Measurements from ENCODE around the gene CRYGB. TPM values are rescaled to one million over a fixed set of nuclear protein-coding genes. Genes with fewer than 3 reads are reported as not detected.

CRYGB gene
- total and polyA plus RNA-seq, 2 of the 13 experiments (the other 11 are each of a cell fraction or from before 2014, with no cell fraction given), result not detected

DNA sequence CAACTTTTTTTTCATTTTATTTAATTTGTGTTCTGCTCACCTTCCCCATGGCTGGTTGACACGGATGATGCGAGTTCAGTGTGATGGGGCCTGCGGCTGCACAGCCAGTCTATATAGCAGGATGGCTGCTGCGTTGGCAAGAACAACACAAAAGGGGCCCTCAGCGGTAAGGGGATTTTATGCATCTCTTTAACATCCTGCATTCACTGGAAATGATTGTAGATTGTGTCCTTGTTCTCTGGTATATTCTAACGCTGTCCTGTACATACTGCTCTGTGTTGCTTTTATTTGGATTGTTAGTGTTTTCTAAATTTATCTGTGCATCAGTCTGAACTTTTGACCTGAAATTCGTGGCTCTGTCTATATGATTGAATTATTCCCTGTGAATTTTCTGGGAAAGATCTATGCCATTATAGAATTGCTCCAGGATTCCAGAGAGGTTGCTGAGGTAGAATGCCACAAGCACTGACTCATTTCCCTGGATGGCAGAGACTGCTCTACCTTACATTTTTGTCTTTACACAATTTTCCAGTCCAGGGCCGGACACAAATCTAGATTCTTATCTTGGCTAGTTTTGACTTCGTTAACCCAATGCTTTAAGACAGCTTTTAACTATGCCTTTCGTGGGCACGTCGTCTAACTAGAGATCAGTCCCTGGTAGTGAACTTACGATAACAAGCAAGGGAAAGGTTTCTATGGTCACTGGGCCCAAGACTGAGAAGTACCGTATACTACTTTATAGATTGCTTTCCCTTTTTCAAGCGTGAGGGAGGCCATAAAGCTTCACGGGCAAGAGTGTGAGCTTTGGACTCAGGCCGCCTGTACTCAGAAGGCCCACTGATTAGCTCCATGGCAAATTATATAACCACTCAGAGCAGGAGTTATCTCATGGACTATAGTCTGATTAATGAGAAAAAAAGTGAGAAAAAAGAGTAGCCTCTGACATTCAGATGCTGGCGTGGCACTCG is 15.9 kb downstream of the CRYGB start, which contains the start of gene CRYGC (continued):
- TF ChIP-seq DMTF1 (CRISPR knock-in tag; IDR thresholded peaks at IDR 0.05), result no peak
- TF ChIP-seq ZNF256 (CRISPR knock-in tag; conservative IDR thresholded peaks at IDR 0.05), result no peak
- no peak for TF ChIP-seq DPF2 (CRISPR knock-in tag; IDR thresholded peaks at IDR 0.05; ENCODE audit: borderline replicate concordance, low read depth)
- 0 out of 2 replicates have a peak, but pooled peaks have one; percentile 26 for TF ChIP-seq FOXO1 (CRISPR knock-in tag; IDR thresholded peaks at IDR 0.05)
- no peak for TF ChIP-seq NFATC3 (CRISPR knock-in tag; IDR thresholded peaks at IDR 0.05)
- TF ChIP-seq TOPORS (CRISPR knock-in tag; IDR thresholded peaks at IDR 0.05), result no peak
- TF ChIP-seq, protein P1, sequence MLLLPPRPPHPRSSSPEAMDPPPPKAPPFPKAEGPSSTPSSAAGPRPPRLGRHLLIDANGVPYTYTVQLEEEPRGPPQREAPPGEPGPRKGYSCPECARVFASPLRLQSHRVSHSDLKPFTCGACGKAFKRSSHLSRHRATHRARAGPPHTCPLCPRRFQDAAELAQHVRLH (CRISPR knock-in tag; IDR thresholded peaks at IDR 0.05; ENCODE audit: borderline replicate concordance, low read depth), result 0 out of 2 replicates have a peak, but pooled peaks have one; percentile 25
- TF ChIP-seq ZSCAN31 (CRISPR knock-in tag; IDR thresholded peaks at IDR 0.05; ENCODE audit: low read depth), result 0 out of 2 replicates have a peak, but pooled peaks have one; percentile 50
- peak; percentile 71 for TF ChIP-seq SALL1 (CRISPR knock-in tag; IDR thresholded peaks at IDR 0.05)
- no peak for TF ChIP-seq ZNF850 (CRISPR knock-in tag; conservative IDR thresholded peaks at IDR 0.05)
- TF ChIP-seq, protein P2, sequence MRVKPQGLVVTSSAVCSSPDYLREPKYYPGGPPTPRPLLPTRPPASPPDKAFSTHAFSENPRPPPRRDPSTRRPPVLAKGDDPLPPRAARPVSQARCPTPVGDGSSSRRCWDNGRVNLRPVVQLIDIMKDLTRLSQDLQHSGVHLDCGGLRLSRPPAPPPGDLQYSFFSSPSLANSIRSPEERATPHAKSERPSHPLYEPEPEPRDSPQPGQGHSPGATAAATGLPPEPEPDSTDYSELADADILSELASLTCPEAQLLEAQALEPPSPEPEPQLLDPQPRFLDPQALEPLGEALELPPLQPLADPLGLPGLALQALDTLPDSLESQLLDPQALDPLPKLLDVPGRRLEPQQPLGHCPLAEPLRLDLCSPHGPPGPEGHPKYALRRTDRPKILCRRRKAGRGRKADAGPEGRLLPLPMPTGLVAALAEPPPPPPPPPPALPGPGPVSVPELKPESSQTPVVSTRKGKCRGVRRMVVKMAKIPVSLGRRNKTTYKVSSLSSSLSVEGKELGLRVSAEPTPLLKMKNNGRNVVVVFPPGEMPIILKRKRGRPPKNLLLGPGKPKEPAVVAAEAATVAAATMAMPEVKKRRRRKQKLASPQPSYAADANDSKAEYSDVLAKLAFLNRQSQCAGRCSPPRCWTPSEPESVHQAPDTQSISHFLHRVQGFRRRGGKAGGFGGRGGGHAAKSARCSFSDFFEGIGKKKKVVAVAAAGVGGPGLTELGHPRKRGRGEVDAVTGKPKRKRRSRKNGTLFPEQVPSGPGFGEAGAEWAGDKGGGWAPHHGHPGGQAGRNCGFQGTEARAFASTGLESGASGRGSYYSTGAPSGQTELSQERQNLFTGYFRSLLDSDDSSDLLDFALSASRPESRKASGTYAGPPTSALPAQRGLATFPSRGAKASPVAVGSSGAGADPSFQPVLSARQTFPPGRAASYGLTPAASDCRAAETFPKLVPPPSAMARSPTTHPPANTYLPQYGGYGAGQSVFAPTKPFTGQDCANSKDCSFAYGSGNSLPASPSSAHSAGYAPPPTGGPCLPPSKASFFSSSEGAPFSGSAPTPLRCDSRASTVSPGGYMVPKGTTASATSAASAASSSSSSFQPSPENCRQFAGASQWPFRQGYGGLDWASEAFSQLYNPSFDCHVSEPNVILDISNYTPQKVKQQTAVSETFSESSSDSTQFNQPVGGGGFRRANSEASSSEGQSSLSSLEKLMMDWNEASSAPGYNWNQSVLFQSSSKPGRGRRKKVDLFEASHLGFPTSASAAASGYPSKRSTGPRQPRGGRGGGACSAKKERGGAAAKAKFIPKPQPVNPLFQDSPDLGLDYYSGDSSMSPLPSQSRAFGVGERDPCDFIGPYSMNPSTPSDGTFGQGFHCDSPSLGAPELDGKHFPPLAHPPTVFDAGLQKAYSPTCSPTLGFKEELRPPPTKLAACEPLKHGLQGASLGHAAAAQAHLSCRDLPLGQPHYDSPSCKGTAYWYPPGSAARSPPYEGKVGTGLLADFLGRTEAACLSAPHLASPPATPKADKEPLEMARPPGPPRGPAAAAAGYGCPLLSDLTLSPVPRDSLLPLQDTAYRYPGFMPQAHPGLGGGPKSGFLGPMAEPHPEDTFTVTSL (CRISPR knock-in tag; IDR thresholded peaks at IDR 0.05; ENCODE audit: borderline replicate concordance), result peak; percentile 66; the same call in 1 of the 2 replicates
- TF ChIP-seq, protein P3, sequence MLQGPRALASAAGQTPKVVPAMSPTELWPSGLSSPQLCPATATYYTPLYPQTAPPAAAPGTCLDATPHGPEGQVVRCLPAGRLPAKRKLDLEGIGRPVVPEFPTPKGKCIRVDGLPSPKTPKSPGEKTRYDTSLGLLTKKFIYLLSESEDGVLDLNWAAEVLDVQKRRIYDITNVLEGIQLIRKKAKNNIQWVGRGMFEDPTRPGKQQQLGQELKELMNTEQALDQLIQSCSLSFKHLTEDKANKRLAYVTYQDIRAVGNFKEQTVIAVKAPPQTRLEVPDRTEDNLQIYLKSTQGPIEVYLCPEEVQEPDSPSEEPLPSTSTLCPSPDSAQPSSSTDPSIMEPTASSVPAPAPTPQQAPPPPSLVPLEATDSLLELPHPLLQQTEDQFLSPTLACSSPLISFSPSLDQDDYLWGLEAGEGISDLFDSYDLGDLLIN (CRISPR knock-in tag; IDR thresholded peaks at IDR 0.05; ENCODE audit: borderline replicate concordance), result no peak
- TF ChIP-seq ZNF780A (CRISPR knock-in tag; IDR thresholded peaks at IDR 0.05), result no peak

All from HepG2 (cell line).